ENCODE data around the gene LRP1-AS. TPM values are rescaled to one million over a fixed set of nuclear protein-coding genes. Genes with fewer than 3 reads are reported as not detected.

Gene LRP1-AS
- total RNA-seq: not detected
- long read RNA-seq: 0 reads

GRCh38 chr12:57146961-57147944, at the start of gene LRP1-AS:
Gene LRP1-AS (minus strand): TSS chr12:57147619.
- no peak for DNase-seq

GRCh38 chr12:57196956-57197355, 49.5 kb upstream of the LRP1-AS start:
- Histone ChIP-seq H3K4me3 (no peak overlapping the region), H3K4me1 (no peaks in the 10 kb centered on the region), H3K9me3 (replicated peaks) (no peaks in the 10 kb centered on the region), H3K36me3 (peaks cover 100% of the 10 kb centered on the region), H3K27ac (replicated peaks) (no peak overlapping the region), H3K27me3 (ENCODE audit: low read depth) (no peaks in the 10 kb centered on the region)
- no peak for DNase-seq
- TF ChIP-seq CTCF (IDR thresholded peaks at IDR 0.05; ENCODE audit: borderline replicate concordance): no peak
- intact Hi-C loops (cut with micrococcal nuclease): no loop called here

More at GRCh38 chr12:57146961-57147944, at the start of gene LRP1-AS:
- peak within 1 kb of the TSS; percentile 94 for H3K27ac ChIP-seq (replicated peaks)
- TF ChIP-seq CTCF (IDR thresholded peaks at IDR 0.05; ENCODE audit: borderline replicate concordance): no peak
- intact Hi-C loops (cut with micrococcal nuclease): no loop called here
- H3K9me3 ChIP-seq (replicated peaks): no peaks in the 10 kb centered on the region
- H3K36me3 ChIP-seq: peaks cover 52% of the 10 kb centered on the region
- no peak within 1 kb of the TSS for H3K4me3 ChIP-seq
- H3K27me3 ChIP-seq (ENCODE audit: low read depth): no peaks in the 10 kb centered on the region
- peaks cover 96% of the 10 kb centered on the region for H3K4me1 ChIP-seq

- Histone ChIP-seq H3K4me1 (no peaks in the 10 kb centered on the region), H3K27me3 (ENCODE audit: low read depth) (no peaks in the 10 kb centered on the region), H3K4me3 (no peak overlapping the region), H3K36me3 (peaks cover 99% of the 10 kb centered on the region), H3K9me3 (replicated peaks) (no peaks in the 10 kb centered on the region), H3K27ac (replicated peaks) (no peak overlapping the region)
- no peak for DNase-seq
- no peak for TF ChIP-seq CTCF (IDR thresholded peaks at IDR 0.05; ENCODE audit: borderline replicate concordance)
- intact Hi-C loops (cut with micrococcal nuclease): no loop called here
Measured at GRCh38 chr12:57196439-57196838, 49.0 kb upstream of the LRP1-AS start.

GRCh38 chr12:57195611-57196371, 48.4 kb upstream of the LRP1-AS start:
- no peak overlapping the region for H3K4me3 ChIP-seq
- no peak for TF ChIP-seq CTCF (IDR thresholded peaks at IDR 0.05; ENCODE audit: borderline replicate concordance)
- H3K36me3 ChIP-seq: peaks cover 99% of the 10 kb centered on the region
- H3K9me3 ChIP-seq (replicated peaks): no peaks in the 10 kb centered on the region
- no peaks in the 10 kb centered on the region for H3K27me3 ChIP-seq (ENCODE audit: low read depth)
- no peak overlapping the region for H3K27ac ChIP-seq (replicated peaks)
- intact Hi-C loops (cut with micrococcal nuclease): no loop called here
- peaks cover 2% of the 10 kb centered on the region for H3K4me1 ChIP-seq
- no peak for DNase-seq

GRCh38 chr12:57195186-57195585, 47.8 kb upstream of the LRP1-AS start:
- TF ChIP-seq CTCF (IDR thresholded peaks at IDR 0.05; ENCODE audit: borderline replicate concordance): no peak
- Histone ChIP-seq H3K27ac (replicated peaks) (no peak overlapping the region), H3K4me3 (no peak overlapping the region), H3K4me1 (peaks cover 8% of the 10 kb centered on the region), H3K27me3 (ENCODE audit: low read depth) (no peaks in the 10 kb centered on the region), H3K36me3 (peaks cover 99% of the 10 kb centered on the region), H3K9me3 (replicated peaks) (no peaks in the 10 kb centered on the region)
- no peak for DNase-seq
- intact Hi-C loops (cut with micrococcal nuclease): no loop called here
